ENCODE data around the gene ODR4. TPM values are rescaled to one million over a fixed set of nuclear protein-coding genes. Genes with fewer than 3 reads are reported as not detected.

The ODR4 gene
- total RNA-seq, 4 donors from 2014 or later = 10.0 to 22.1 (median 15.3) TPM

GRCh38 chr1:186438567-186438966, 62.9 kb downstream of the ODR4 start:
- Histone ChIP-seq H3K9me3 (no peaks in the 10 kb centered on the region), H3K36me3 (peaks cover 0 to 9% of the 10 kb centered on the region in 2 donors), H3K27ac (no peak overlapping the region), H3K4me1 (peaks cover 0 to 8% (median 0%) of the 10 kb centered on the region in 3 donors), H3K4me3 (no peak overlapping the region), H3K27me3 (no peaks in the 10 kb centered on the region)
- 62 to 66% methylated on average over 4 to 5 of the region's 5 CpGs for WGBS, 2 donors (ENCODE audit: low coverage in 1 of 2)
- TF ChIP-seq, protein P1, sequence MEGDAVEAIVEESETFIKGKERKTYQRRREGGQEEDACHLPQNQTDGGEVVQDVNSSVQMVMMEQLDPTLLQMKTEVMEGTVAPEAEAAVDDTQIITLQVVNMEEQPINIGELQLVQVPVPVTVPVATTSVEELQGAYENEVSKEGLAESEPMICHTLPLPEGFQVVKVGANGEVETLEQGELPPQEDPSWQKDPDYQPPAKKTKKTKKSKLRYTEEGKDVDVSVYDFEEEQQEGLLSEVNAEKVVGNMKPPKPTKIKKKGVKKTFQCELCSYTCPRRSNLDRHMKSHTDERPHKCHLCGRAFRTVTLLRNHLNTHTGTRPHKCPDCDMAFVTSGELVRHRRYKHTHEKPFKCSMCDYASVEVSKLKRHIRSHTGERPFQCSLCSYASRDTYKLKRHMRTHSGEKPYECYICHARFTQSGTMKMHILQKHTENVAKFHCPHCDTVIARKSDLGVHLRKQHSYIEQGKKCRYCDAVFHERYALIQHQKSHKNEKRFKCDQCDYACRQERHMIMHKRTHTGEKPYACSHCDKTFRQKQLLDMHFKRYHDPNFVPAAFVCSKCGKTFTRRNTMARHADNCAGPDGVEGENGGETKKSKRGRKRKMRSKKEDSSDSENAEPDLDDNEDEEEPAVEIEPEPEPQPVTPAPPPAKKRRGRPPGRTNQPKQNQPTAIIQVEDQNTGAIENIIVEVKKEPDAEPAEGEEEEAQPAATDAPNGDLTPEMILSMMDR (IDR thresholded peaks at IDR 0.05) = no peak
- TF ChIP-seq POLR2AphosphoS5 (IDR thresholded peaks at IDR 0.05) = no peak
- TF ChIP-seq POLR2A (IDR thresholded peaks at IDR 0.05) = no peak
- TF ChIP-seq EP300 (IDR thresholded peaks at IDR 0.05) = no peak
- ATAC-seq = no peak

DNA sequence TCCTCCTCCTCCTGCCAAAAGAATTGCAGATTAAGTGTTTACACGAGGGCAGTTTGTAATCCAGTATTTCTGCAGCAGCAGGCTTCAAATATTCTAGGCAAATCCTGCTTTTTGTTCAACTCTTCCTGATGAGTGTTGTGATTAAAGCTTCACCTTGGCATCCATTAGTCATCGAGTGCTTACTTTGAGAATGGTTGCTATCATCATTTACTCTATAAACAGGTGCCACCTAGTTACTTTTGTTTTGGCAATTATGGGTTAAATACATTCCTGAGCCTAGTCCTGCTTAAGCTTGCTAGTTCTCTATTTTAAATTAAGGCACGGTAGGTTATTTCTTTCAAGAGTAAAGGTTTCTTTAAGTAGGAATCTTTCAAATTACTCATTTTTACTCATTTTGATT, 64.9 kb downstream of the ODR4 start:
- no peaks in the 10 kb centered on the region for H3K9me3 ChIP-seq
- no peak overlapping the region for H3K27ac ChIP-seq
- 9 to 13% methylated on average over 3 of the region's 3 CpGs for WGBS, 2 donors (ENCODE audit: low coverage in 1 of 2)
- TF ChIP-seq POLR2AphosphoS5 (IDR thresholded peaks at IDR 0.05) (no peak), POLR2A (IDR thresholded peaks at IDR 0.05) (no peak), EP300 (IDR thresholded peaks at IDR 0.05) (no peak)
- TF ChIP-seq, protein P1 (IDR thresholded peaks at IDR 0.05) = no peak
- ATAC-seq = no peak
- H3K4me3 ChIP-seq = no peak overlapping the region
- H3K4me1 ChIP-seq = peaks cover 0 to 8% (median 0%) of the 10 kb centered on the region in 3 donors
- no peaks in the 10 kb centered on the region for H3K27me3 ChIP-seq
- H3K36me3 ChIP-seq = peaks cover 0 to 9% of the 10 kb centered on the region in 2 donors

GRCh38 chr1:186442651-186443375, 67.2 kb downstream of the ODR4 start:
- WGBS, 2 donors (ENCODE audit: low coverage in 1 of 2) = 27 to 53% methylated on average over 1 of the region's 1 CpG
- Histone ChIP-seq H3K4me3 (no peak overlapping the region), H3K4me1 (peaks cover 0 to 8% (median 0%) of the 10 kb centered on the region in 3 donors), H3K9me3 (no peaks in the 10 kb centered on the region), H3K36me3 (no peaks in the 10 kb centered on the region), H3K27ac (no peak overlapping the region), H3K27me3 (no peaks in the 10 kb centered on the region)
- TF ChIP-seq EP300 (IDR thresholded peaks at IDR 0.05) (no peak), POLR2A (IDR thresholded peaks at IDR 0.05) (no peak), POLR2AphosphoS5 (IDR thresholded peaks at IDR 0.05) (no peak)
- TF ChIP-seq, protein P1 (IDR thresholded peaks at IDR 0.05) = no peak
- no peak for ATAC-seq

DNA sequence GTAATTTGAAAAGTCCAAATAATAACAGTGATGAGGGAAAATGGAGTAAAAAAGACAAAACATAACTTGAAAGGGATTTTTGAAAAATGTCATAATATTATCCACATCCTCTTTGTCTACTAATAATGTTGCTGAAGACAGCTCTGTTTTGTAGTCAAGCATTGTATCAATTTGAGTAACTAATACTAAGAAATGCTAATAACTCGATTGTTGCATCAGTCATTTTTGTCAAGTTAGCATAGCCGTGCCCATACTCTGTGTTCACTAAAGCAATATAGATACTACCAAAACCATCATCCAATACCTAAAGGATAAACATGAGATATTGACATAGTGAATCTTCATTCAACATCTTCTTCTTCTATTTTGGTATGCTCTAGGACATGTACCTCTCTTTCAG, 68.0 kb downstream of the ODR4 start:
- H3K36me3 ChIP-seq = no peaks in the 10 kb centered on the region
- no peak for TF ChIP-seq POLR2AphosphoS5 (IDR thresholded peaks at IDR 0.05)
- TF ChIP-seq EP300 (IDR thresholded peaks at IDR 0.05) = no peak
- no peak for TF ChIP-seq POLR2A (IDR thresholded peaks at IDR 0.05)
- TF ChIP-seq, protein P1 (IDR thresholded peaks at IDR 0.05) = no peak
- 96 to 97% methylated on average over 2 of the region's 2 CpGs for WGBS, 2 donors (ENCODE audit: low coverage in 1 of 2)
- peaks cover 0 to 8% (median 0%) of the 10 kb centered on the region in 3 donors for H3K4me1 ChIP-seq
- ATAC-seq = no peak
- no peak overlapping the region for H3K4me3 ChIP-seq
- no peaks in the 10 kb centered on the region for H3K27me3 ChIP-seq
- H3K27ac ChIP-seq = no peak overlapping the region
- H3K9me3 ChIP-seq = no peaks in the 10 kb centered on the region

DNA sequence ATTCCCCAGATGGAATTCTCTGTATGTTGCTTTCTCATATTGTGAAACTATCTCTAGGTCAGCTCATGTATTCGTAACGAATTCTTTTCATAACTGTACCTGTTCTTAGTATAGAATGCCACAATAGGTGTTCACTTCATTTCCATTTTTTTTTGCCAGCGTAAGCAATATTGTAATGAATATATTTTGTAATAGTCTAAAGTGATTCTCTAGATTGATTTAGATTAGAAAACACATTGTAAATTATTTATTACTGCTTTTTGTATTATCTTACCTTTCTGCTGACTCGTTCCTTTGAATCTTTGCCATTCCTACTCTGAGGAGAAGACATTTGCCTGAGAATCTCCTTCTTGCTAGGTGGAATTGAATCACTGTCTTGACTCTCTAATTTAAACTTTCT, 70.5 kb downstream of the ODR4 start:
- Histone ChIP-seq H3K4me3 (no peak overlapping the region), H3K27ac (no peak overlapping the region), H3K4me1 (no peaks in the 10 kb centered on the region), H3K36me3 (no peaks in the 10 kb centered on the region), H3K9me3 (no peaks in the 10 kb centered on the region), H3K27me3 (no peaks in the 10 kb centered on the region)
- ATAC-seq = no peak
- TF ChIP-seq, protein P1 (IDR thresholded peaks at IDR 0.05) = no peak
- TF ChIP-seq POLR2A (IDR thresholded peaks at IDR 0.05) (no peak), EP300 (IDR thresholded peaks at IDR 0.05) (no peak), POLR2AphosphoS5 (IDR thresholded peaks at IDR 0.05) (no peak)
- 90 to 92% methylated on average over 4 of the region's 4 CpGs for WGBS, 2 donors (ENCODE audit: low coverage in 1 of 2)

Data from gastroesophageal sphincter (tissue), 4 donors.